Measurements from ENCODE around the gene TMEM229A. TPM values are rescaled to one million over a fixed set of nuclear protein-coding genes. Genes with fewer than 3 reads are reported as not detected.

The TMEM229A gene
- total RNA-seq, 1 donor from 2014 or later: not detected

- no peak for DNase-seq (ENCODE audit: low read depth)
- no peak overlapping the region for H3K4me3 ChIP-seq (ENCODE audit: low read depth, low read length)
- no peak for TF ChIP-seq CTCF (conservative IDR thresholded peaks at IDR 0.05; ENCODE audit: low read depth, low read length)
These were observed 36.6 kb downstream of the TMEM229A start for GRCh38 chr7:123996327-123996625.

GRCh38 chr7:123995617-123996326 is 37.1 kb downstream of the TMEM229A start:
- no peak for TF ChIP-seq CTCF (conservative IDR thresholded peaks at IDR 0.05; ENCODE audit: low read depth, low read length)
- DNase-seq (ENCODE audit: low read depth): no peak
- no peak overlapping the region for H3K4me3 ChIP-seq (ENCODE audit: low read depth, low read length)

GRCh38 chr7:123994449-123994848 is 38.4 kb downstream of the TMEM229A start:
- no peak for DNase-seq (ENCODE audit: low read depth)
- no peak for TF ChIP-seq CTCF (conservative IDR thresholded peaks at IDR 0.05; ENCODE audit: low read depth, low read length)
- H3K4me3 ChIP-seq (ENCODE audit: low read depth, low read length): no peak overlapping the region

GRCh38 chr7:123993996-123994395 is 38.9 kb downstream of the TMEM229A start:
- DNase-seq (ENCODE audit: low read depth): no peak
- H3K4me3 ChIP-seq (ENCODE audit: low read depth, low read length): no peak overlapping the region
- TF ChIP-seq CTCF (conservative IDR thresholded peaks at IDR 0.05; ENCODE audit: low read depth, low read length): no peak

- no peak for DNase-seq (ENCODE audit: low read depth)
- no peak for TF ChIP-seq CTCF (conservative IDR thresholded peaks at IDR 0.05; ENCODE audit: low read depth, low read length)
- no peak overlapping the region for H3K4me3 ChIP-seq (ENCODE audit: low read depth, low read length)
These were observed 39.9 kb downstream of the TMEM229A start for GRCh38 chr7:123992913-123993518.

GRCh38 chr7:123987445-123987844 is 45.4 kb downstream of the TMEM229A start:
- TF ChIP-seq CTCF (conservative IDR thresholded peaks at IDR 0.05; ENCODE audit: low read depth, low read length): no peak
- no peak for DNase-seq (ENCODE audit: low read depth)
- no peak overlapping the region for H3K4me3 ChIP-seq (ENCODE audit: low read depth, low read length)

Other genes with a start within 250 kb of the TMEM229A start
- not detected in 2 replicates for gene HYAL4, start 187.9 kb downstream of the TMEM229A start, total RNA-seq
- gene SPAM1, start 107.8 kb downstream of the TMEM229A start, total RNA-seq: not detected in 2 replicates